ENCODE measurements around the gene SORBS1.

SORBS1 gene

DNA sequence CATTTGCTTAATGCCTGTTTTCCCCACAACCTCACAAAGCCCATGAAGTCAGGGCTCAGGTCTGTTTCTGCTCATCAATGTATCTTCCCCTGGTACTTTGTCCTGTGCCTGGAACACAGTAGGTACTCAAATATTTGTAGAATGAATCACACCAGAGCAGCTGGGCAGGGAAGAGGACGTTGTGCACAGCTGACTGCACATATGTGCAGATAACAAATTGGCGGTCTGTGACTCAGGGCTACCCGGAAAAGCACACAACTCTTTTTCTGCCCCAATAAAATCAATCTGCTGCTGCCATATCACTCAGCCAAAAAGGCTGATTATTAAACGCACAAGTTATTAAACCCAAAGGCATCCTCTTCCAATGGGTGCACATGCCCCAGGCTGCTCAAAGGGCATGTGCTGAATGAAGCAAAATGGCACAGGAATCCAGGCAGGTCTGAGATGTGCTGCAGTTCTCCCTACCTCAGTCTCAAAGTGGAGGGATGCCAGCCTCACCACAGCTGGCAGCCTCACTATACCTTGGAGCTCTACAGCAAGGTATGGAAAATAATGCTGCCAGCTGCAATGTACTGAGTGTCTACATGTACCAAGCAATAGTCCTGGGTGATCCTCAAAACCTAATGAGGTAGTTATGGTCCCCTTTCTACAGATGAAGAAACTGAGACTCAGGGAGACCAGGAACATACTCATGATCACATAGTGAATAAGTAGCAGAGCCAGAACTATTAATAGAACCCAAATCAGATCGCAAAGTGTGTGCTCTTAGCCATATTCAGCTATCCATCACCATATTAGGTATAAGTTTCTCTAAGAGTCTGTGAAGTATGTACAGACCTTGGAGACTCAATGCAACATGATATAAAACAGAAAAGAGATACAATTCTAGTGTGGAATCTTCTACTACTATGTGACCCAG is 43.4 kb downstream of the SORBS1 start:
- no peak for DNase-seq (ENCODE audit: low read depth in 2 of 2, low spot score in 1 of 2)

DNA sequence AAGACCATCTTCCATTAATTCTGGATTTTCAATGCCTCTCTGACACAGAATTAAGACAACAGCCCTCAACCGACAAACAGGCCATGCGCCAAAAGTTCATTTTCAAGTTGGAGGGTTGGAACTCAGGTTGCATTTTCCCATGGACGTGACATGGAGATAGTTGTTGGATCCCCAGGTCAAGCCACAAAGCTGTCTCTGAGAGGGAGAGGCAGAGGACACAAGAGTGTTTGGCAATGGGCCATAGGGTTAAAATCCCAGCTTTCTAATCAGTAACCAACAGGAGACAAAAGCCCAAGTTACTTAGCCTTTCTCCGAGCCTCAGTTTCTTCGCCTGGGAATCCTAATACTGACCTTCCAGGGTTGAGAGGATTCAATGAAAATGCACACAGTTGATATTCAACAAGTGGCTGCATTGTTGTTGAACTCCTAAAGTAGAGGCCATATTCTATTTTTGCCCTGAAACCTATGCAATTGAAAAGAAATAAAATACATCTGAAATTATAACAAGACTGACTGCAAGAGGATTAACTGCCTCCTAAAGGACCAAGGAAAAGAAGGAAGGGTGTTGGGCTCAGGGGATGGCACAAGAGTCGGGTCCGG is 44.3 kb downstream of the SORBS1 start:
- DNase-seq (ENCODE audit: low read depth in 2 of 2, low spot score in 1 of 2), result no peak

DNA sequence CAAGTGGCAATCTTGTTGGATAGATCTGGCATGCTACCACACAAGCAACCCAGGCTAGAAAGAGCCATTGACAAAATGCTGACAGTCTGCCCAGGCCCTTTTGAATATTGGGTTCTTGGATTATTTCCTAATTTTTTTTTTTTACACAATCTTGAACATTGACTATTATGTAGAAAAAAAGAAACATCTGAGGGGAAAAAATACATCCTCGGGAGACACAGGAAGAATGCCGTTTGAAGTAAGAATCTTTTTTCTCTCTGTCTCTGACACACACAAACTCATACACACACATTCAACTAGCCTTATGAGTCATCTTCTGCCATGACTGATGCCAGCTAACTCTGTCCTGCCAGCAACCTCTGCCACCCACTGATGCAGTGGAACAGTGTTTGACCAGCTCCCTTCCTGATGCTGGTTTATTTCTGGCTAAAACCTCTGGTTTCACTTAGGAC is 47.2 kb downstream of the SORBS1 start:
- no peak for DNase-seq (ENCODE audit: low read depth in 2 of 2, low spot score in 1 of 2)

DNA sequence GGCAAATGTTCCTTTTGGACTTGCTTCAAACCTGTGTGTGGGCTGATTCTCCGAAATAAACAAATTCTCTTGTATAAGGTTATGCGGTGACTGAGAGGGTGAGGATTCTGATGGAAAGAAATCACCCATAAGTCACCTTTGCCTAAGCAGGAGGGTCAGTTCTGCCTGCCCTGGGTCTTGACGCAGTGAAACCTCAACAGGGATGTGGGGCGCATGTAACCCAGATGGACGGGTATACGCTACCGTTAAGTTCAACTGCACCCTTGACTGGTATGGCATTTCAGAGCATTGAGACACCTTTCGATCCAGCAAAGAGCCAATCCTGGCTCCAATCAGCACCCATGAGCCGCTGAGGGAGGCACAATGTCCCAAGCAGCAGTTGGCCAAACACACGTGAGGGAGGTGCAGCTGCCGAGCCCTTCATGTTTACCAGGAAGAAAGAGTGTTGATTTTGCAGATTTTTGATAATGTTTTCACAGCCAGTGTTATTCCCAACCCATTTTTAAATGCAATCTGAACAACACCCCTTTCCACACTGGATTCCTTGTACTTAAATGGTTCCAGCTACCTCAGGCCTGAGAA is 48.1 kb downstream of the SORBS1 start:
- DNase-seq (ENCODE audit: low read depth in 2 of 2, low spot score in 1 of 2), result no peak

DNA sequence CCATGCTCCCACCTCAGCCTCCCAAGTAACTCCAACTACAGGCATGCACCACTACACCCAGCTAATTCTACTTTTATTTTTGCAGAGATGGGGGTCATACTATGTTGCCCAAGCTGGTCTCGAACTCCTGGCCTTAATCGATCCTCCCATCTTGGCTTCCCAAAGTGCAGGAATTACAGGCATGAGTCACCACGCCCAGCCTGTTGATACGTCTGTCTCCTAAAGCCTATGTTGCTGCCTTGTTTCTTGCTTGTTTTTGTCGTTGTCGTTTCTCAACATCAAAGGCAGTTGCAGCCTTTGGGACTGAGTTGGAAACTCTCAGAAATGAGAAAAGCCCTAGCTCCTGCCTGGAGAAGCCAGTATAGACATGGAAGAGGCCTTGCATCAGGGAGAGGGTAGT is 49.9 kb downstream of the SORBS1 start:
- DNase-seq (ENCODE audit: low read depth in 2 of 2, low spot score in 1 of 2), result no peak

DNA sequence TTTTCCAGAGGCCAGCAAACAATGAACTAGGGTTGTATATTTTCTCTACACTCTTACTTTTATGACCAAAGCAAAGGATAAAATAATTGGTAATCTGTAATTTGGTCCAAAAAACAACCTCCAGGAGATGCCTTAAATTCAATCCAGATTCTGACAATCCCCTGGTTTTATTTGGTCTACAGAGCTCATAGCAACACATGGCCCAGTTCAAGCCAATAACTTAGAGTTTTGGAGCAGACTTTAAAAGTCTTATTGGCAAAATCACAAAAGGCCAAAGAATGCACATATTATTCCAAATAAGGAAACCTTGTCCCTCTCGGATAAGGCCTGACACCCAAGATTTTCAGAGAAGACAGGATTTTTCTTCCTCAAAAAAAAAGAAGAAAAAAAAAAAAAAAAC is 51.9 kb downstream of the SORBS1 start:
- DNase-seq (ENCODE audit: low read depth in 2 of 2, low spot score in 1 of 2), result no peak

DNA sequence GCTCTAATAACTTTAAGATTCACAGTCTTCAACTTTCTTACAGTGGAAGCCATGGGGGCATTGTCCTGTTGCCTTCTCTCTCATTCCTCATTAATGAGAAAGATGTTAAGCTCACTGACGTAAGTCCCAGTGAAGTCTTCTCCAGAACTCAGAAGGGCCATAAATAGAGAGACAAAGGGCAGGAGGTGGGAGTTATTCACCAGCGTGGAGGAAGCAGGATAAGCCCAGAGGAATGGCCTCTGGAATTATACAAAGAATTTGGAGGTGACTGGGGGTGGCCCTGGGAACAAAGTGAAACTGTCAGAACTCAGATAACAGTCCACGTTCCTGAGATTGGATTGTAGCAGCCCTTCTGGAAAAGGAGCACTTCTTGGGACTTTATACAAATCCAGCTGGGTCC is 52.4 kb downstream of the SORBS1 start:
- no peak for DNase-seq (ENCODE audit: low read depth in 2 of 2, low spot score in 1 of 2)

DNA sequence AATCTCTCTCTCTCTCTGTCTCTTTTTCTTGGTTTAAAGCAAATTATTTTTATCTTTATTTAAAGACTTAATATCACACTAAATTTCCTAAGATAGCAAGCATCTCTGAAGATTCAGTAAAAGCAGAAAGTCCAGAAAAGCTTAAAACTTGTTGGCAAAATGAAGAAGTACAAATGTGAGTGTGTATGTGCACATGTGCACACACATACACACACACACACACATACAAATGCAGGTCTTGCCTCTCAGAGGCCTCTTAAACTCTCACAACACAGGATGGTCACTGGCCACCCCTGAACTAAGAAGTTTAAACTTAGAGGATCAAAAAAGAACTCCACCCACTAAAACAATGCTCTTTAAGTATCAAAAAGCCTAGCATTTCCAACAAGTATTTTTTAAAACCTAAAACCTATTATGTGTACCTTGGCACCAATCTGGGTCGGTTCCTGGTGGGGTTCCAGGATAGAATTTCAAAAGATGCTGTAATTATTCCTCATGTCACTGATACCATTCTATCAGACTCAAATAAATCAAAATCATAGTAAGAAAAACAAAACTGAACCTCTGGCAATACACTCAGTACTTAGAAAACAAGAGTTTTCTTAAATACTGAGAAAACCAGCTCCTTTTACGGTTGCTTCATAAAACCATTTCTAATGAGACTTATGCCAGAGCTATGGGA is 55.0 kb downstream of the SORBS1 start:
- no peak for DNase-seq (ENCODE audit: low read depth in 2 of 2, low spot score in 1 of 2)

DNA sequence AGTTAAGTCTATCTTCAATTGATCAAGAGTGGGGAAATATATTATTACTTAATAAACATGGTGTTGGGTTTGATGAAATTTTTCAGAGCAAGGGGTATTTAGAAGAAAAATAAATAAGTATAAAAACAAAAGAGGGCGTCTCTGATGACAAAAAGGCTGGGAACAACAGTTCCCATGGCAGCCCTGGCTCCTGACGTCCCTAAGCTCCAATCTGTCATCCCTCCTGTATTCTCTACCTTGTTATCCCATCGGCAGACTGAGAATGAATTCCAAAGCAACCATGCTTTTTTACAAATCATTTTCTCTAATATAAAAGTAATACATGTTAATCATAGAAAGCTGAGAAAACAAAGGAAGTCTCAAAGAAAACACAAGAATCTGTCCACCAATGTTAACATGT is 55.5 kb downstream of the SORBS1 start:
- DNase-seq (ENCODE audit: low read depth in 2 of 2, low spot score in 1 of 2), result no peak

DNA sequence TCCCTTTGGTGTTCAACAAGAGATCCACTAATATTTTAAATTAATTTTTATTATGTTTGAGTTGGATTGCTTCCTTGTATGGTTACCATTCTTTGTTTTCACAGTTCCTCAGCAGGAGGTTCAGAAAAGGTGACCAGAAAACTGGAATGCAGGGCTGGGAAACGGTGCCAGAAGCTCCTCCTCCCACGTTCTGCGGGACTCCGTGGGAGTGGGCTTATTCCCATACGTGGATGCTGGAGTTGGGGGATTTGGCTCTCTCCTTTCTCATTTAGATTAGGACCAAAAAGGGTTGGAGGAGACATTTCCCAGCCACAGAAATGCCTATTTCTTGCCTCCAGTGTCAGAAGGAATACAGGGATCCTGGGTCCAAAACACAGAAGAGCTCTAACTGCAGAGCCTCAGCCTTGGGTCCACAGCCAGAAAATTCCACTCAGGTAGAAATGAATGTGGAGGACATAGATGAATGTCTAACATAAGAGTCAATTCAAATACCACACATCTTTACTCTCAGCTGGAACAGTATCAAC is 56.0 kb downstream of the SORBS1 start:
- no peak for DNase-seq (ENCODE audit: low read depth in 2 of 2, low spot score in 1 of 2)

DNA sequence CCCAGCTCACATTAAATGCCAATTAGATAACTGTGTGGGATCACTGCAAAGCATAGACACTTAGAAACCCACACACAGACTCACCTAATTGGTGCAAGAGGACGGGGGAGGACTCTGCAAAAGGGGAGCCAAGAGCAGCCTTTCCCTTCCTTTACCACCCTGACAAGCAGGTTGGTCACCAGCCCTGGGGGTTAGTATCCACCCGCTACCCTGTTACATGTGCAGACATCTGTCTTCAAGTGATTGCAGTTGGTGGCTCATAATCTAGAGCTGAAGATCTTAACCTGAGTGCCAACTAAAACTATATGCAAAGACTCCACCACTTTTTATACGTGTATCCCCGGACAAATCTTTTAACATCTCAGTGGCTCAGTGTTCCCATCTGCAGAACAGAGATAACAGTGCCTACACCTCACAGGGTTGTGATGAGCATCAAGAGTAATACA is 56.9 kb downstream of the SORBS1 start:
- no peak for DNase-seq (ENCODE audit: low read depth in 2 of 2, low spot score in 1 of 2)

DNA sequence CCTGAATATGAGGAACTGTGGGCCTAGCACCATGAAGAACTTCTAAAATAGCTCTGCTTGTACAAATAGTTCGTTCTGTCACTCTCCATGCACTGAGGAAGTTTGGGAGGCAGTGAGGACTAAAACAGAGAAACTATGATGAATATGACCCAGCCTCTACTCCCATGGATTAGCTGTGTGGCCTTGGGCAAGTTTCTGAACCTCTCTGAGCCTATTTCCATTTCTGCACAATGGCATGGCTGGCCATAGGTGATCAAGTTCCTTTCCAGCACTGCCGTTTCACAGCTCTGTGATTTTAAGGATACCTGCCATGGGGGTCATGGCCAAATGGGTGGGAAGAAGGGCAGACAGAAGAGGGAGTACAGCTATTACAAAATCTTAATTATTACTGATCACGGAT is 57.6 kb downstream of the SORBS1 start:
- DNase-seq (ENCODE audit: low read depth in 2 of 2, low spot score in 1 of 2), result no peak

DNA sequence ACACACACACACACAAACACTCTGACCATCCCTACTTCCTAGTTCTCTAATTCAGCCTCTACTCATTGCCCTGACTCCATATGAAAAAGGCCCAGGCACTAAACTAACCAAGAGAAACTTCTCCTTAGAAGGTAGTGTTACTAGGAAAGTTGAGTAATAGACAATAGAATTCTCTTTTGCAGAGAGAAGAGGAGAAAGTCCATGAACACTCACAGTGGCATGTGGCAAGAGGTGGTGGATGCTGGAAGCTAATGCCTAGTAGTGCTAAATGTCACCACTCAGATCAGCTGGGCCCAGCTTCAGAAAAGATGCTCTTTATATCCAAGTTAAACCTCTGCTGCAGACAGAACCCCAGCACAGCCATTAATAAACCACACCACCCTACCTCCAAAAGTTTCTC is 58.2 kb downstream of the SORBS1 start:
- DNase-seq (ENCODE audit: low read depth in 2 of 2, low spot score in 1 of 2), result no peak

DNA sequence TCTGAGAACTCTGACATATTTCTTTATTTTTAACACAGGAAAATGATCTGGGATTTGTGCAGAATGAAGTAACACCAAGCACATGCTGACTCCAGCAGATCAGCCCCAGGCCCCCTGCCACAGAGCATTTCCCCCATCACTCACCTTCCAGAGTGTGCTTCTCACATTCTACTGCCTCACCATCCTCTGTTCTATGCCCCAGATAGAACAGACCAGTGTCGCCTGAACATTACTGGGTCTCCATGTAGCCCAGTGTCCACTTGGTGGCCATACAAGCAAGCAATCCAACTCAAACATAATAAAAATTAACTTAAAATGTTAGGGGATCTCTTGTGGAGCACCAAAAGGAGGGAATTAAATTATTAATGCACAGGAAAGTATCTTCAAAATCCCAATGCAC is 58.8 kb downstream of the SORBS1 start:
- no peak for DNase-seq (ENCODE audit: low read depth in 2 of 2, low spot score in 1 of 2)

DNA sequence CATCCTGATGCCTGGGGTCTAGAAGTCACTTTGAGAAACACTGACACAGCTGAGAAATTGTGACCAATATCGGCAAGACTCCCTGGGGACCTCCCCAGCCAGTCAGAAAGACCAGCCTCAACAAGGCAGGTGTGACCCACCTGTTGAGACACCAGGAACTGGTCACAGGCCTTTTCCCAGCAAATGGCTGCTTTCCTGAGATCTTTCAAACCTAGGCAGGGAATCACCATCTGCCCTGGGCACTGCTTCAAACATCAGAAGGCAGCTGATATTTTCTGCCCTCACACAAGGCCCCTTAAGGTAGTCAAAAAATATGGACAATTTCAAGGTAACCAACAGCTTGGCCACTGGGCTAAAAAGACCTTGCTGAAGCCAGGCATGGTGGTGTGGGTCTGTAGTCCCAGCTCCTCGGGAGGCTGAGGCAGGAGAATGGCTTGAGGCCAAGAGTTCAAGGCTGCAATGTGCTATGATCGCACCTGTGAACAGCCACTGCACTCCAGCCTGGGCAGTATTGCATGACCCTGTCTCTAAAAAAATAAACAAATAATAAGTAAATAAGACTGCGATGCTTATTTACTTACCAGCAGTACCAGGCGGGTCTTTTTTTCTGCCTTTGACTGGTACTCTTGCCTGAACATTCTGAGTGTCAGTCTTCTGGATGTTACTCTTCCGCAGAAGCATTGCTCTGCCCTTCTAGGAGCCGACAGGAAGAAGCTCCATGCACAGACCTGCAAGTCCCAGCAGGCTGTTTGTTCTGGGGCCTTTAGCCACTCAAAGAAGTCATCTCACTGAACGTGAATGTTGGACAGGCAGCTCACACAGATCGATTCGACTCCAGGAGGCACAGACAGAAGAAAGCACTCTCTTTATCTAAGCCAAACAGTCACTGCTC is 59.7 kb downstream of the SORBS1 start:
- no peak for DNase-seq (ENCODE audit: low read depth in 2 of 2, low spot score in 1 of 2)

DNA sequence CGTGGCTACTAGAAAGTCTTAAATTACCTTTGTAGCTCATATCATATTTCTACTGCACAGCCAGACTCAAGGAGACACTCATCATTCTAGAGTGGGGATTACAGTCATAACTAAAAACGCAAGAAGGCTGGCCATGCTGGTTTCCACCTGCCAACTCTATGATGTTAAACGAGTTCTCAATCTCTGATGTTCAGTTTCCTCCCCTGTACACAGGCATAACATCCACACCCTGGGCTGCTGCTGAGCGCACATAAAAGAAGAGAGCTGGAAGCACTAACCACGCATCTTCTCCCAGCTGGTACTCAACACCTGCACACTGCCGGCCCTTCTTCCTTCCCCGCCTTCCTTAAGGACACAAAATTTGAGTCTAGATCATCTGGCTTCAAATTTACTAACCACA is 60.5 kb downstream of the SORBS1 start:
- no peak for DNase-seq (ENCODE audit: low read depth in 2 of 2, low spot score in 1 of 2)

DNA sequence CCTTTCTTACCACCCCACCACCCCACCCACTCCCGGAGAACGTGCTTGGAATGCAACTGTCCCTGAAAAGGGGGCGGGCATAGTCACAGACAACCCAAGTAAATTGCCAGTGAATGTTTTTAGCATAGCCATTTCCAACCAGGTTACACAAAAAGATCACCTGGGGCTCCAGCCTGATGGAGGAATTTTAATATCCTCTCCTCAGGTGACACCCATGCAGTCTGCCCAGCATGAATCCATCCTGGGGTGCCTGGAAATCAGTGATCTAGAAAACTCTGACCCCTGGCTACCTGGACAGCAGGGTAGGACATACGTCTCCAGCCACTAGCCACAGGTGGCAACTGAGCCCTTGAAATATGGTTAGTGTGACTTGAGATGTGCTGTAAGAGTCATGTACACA is 61.1 kb downstream of the SORBS1 start:
- DNase-seq (ENCODE audit: low read depth in 2 of 2, low spot score in 1 of 2), result no peak

DNA sequence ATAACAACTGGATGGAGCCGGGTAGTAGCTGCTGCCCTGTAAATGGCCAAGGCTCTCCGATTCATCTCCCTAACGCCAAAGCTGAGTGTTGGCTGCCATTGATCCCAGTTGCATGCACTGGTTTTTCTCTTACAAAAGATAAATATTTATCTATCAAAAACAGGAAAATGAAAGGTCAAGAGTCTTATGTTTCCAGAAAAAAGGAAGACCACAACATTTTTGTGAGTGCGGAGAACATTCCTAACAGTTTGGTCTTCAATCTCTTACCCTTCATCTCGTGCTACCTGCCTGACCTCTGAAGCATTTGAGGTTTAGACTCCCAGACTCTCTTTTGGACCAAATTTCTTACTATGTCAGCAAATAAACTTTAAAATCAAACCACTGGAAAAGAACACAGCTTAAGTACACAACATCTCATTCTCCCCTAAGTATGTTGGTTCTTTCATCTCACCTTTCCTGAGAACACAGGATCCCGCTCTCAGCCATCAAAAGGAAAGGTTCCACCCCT is 61.6 kb downstream of the SORBS1 start:
- DNase-seq (ENCODE audit: low read depth in 2 of 2, low spot score in 1 of 2), result no peak

DNA sequence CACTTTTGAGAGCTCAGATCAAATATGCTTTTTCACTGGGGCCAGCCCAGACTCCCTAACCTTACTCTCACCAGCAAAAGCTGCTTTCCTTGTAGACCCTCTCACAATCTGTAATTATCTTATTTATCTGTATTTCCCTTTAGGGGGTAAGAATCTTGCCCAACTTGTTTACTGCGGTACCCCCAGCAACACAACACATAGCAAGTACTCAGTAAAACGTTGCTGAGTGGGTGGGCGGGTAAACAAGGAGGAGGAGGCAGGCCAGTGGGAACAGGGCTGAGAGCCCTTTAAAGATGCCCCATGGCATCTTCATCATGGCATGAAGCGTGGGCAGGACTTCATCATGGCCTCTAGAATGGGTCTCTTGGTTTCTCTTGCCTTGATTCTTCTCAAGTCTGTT is 64.2 kb downstream of the SORBS1 start:
- no peak for DNase-seq (ENCODE audit: low read depth in 2 of 2, low spot score in 1 of 2)

DNA sequence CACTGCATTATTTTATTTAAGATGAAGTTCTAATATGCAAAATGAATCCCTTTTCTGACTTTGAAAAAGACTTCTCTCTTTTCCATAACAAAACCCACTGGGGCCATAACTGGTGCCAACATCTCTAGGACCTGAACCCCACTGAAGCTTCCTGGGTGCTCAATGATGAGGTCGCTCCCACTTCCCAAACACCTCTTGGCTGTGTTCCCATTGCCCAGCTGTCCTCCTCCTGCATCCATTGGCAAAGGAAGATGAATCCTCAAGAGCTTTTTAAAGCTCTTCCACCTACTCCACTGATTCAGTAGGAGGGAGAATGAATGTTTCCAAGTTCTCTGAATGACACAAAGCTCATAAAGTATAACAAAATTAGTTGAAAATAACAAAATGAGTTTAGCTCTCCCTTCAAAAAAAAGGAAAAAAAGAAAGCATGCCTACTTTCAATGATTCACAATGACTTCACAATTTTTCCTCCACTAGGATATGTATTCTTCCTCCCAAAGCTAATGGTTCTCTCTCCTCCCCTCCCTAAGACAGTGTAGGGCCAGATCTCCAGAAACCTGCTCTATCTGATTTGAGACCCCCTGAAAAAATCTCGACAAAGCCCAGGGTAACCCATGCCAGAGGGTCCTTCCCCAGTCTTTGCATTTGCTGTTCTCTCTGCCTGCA is 64.8 kb downstream of the SORBS1 start:
- no peak for DNase-seq (ENCODE audit: low read depth in 2 of 2, low spot score in 1 of 2)
